ENCODE results near the gene ASPDH. TPM values are rescaled to one million over a fixed set of nuclear protein-coding genes. Genes with fewer than 3 reads are reported as not detected.

Gene ASPDH
- total RNA-seq, 1 experiment from 2014 or later = not detected

GRCh38 chr19:50519006-50519575 is 5.4 kb upstream of the ASPDH start:
- CTCF ChIA-PET = no interaction called here
- POLR2A ChIA-PET = no interaction called here
- no TSS peak for BruUV-seq (replicated peaks)
- H3K4me3 ChIP-seq (replicated peaks in 1 of 2; ENCODE audit: low read depth in 1 of 2, low read length in 2 of 2) = no peak overlapping the region
- RAD21 ChIA-PET (ENCODE audit: low non-redundant PET in 1 of 2, low total read pairs in 2 of 2, uncharacterized antibody in 2 of 2, unreplicated experiment in 2 of 2) = no interaction called here
- no peaks in the 10 kb centered on the region for H3K79me2 ChIP-seq (ENCODE audit: insufficient read depth, low read length)
- intact Hi-C loops (cut with micrococcal nuclease) = no loop called here
- H3K4me1 ChIP-seq (ENCODE audit: control insufficient read depth in 1 of 2, insufficient read depth in 2 of 2, low read length in 2 of 2) = no peaks in the 10 kb centered on the region
- H3K36me3 ChIP-seq (ENCODE audit: control insufficient read depth in 1 of 2, insufficient read depth in 2 of 2, low read length in 2 of 2) = no peaks in the 10 kb centered on the region
- no peak overlapping the region for H3K4me2 ChIP-seq (ENCODE audit: low read length)
- no peak overlapping the region for H3K9ac ChIP-seq (ENCODE audit: low read length)
- H3K9me3 ChIP-seq (ENCODE audit: control insufficient read depth in 1 of 2, insufficient read depth in 1 of 2, low read depth in 1 of 2, low read length in 2 of 2) = no peaks in the 10 kb centered on the region
- DNase-seq (ENCODE audit: low read depth, low spot score) (no peak), ATAC-seq (no peak)
- H2AFZ ChIP-seq (ENCODE audit: low read depth, low read length, poor library complexity, severe bottlenecking) = no peak overlapping the region
- no peaks in the 10 kb centered on the region for H3K27me3 ChIP-seq (ENCODE audit: insufficient read depth, low read length)
- H3K27ac ChIP-seq (ENCODE audit: low read depth, low read length) = no peak overlapping the region; the same call in 1 of the 2 replicates
- TF ChIP-seq CTCF (IDR thresholded peaks at IDR 0.05 in 2 of 3, conservative IDR thresholded peaks at IDR 0.05 in 1 of 3; ENCODE audit: borderline replicate concordance in 1 of 3, insufficient read depth in 1 of 3, low read depth in 2 of 3, low read length in 2 of 3) = no peak
- TF ChIP-seq CEBPB (IDR thresholded peaks at IDR 0.05; ENCODE audit: low read depth) = no peak
- H4K20me1 ChIP-seq (ENCODE audit: insufficient read depth) = no peaks in the 10 kb centered on the region
- H3K9me2 ChIP-seq (ENCODE audit: insufficient read depth) = no peaks in the 10 kb centered on the region

GRCh38 chr19:50518091-50519005 is 4.6 kb upstream of the ASPDH start:
- POLR2A ChIA-PET = no interaction called here
- RAD21 ChIA-PET (ENCODE audit: low non-redundant PET in 1 of 2, low total read pairs in 2 of 2, uncharacterized antibody in 2 of 2, unreplicated experiment in 2 of 2) = no interaction called here
- Histone ChIP-seq H3K4me3 (replicated peaks in 1 of 2; ENCODE audit: low read depth in 1 of 2, low read length in 2 of 2) (no peak overlapping the region), H3K9me3 (ENCODE audit: control insufficient read depth in 1 of 2, insufficient read depth in 1 of 2, low read depth in 1 of 2, low read length in 2 of 2) (no peaks in the 10 kb centered on the region), H3K4me1 (ENCODE audit: control insufficient read depth in 1 of 2, insufficient read depth in 2 of 2, low read length in 2 of 2) (no peaks in the 10 kb centered on the region), H2AFZ (ENCODE audit: low read depth, low read length, poor library complexity, severe bottlenecking) (no peak overlapping the region), H3K9me2 (ENCODE audit: insufficient read depth) (no peaks in the 10 kb centered on the region), H3K79me2 (ENCODE audit: insufficient read depth, low read length) (no peaks in the 10 kb centered on the region), H3K9ac (ENCODE audit: low read length) (no peak overlapping the region), H3K4me2 (ENCODE audit: low read length) (no peak overlapping the region), H3K36me3 (ENCODE audit: control insufficient read depth in 1 of 2, insufficient read depth in 2 of 2, low read length in 2 of 2) (no peaks in the 10 kb centered on the region), H4K20me1 (ENCODE audit: insufficient read depth) (no peaks in the 10 kb centered on the region), H3K27me3 (ENCODE audit: insufficient read depth, low read length) (no peaks in the 10 kb centered on the region), H3K27ac (ENCODE audit: low read depth, low read length) (no peak overlapping the region; the same call in 1 of the 2 replicates)
- intact Hi-C loops (cut with micrococcal nuclease) = no loop called here
- DNase-seq (ENCODE audit: low read depth, low spot score) (no peak), ATAC-seq (peak; percentile 64)
- TF ChIP-seq RAD21 (IDR thresholded peaks at IDR 0.05; ENCODE audit: low read depth) (no peak), CTCF (IDR thresholded peaks at IDR 0.05 in 2 of 3, conservative IDR thresholded peaks at IDR 0.05 in 1 of 3; ENCODE audit: borderline replicate concordance in 1 of 3, insufficient read depth in 1 of 3, low read depth in 2 of 3, low read length in 2 of 3) (peak in 2 of 3 experiments; percentile 49 to 52; a peak in 4 of 6 replicates)
- no TSS peak for BruUV-seq (replicated peaks)
- CTCF ChIA-PET = no interaction called here
